Keratinocyte (primary cell): ENCODE results near the gene AANAT.

Experiments
- CTCF ChIP-seq, 3 experiments: IDR thresholded peaks in 1 of 3; conservative IDR thresholded peaks in 1 of 3; optimal IDR thresholded peaks in 1 of 3; 2 replicates in 2 of 3; 3 replicates in 1 of 3; pipeline versions ENCODE3 to v1.5.1; 2011; ENCODE audit warnings: low read length in 3 of 3, mild to moderate bottlenecking in 3 of 3, moderate library complexity in 2 of 3, control low read depth in 1 of 3, inconsistent platforms in 1 of 3; ENCODE audit not compliant: insufficient read depth in 2 of 3; ENCODE audit errors: extremely low read depth in 1 of 3
- EZH2 ChIP-seq: IDR thresholded peaks from one replicate; pipeline ENCODE4 v1.6.1; 2012; ENCODE audit warnings: inconsistent platforms, mild to moderate bottlenecking, low read length, moderate library complexity

GRCh38 chr17:76471498-76472257 lies 4.3 kb downstream of the AANAT start:
- TF ChIP-seq CTCF (optimal IDR thresholded peaks at IDR 0.05 in 1 of 3, IDR thresholded peaks at IDR 0.05 in 1 of 3, conservative IDR thresholded peaks at IDR 0.05 in 1 of 3; ENCODE audit: extremely low read depth in 1 of 3, insufficient read depth in 2 of 3, low read length in 3 of 3) (no peak), EZH2 (no peak)
